ENCODE data around the gene ACACB.

Gene ACACB

GRCh38 chr12:109271418-109271817, 155.0 kb downstream of the ACACB start:
- Histone ChIP-seq H3K9ac (ENCODE audit: low read depth, low read length) (no peak overlapping the region), H3K36me3 (ENCODE audit: insufficient read depth, low read length) (no peaks in the 10 kb centered on the region), H2AFZ (ENCODE audit: low read depth, low read length) (no peak overlapping the region), H3K4me2 (ENCODE audit: insufficient read depth, low read length) (no peak overlapping the region), H3K27me3 (ENCODE audit: insufficient read depth, low read length, poor library complexity) (peaks cover 2% of the 10 kb centered on the region), H3K79me2 (ENCODE audit: insufficient read depth, low read length) (no peaks in the 10 kb centered on the region), H3K9me3 (ENCODE audit: insufficient read depth, low read length, severe bottlenecking) (no peaks in the 10 kb centered on the region), H3K4me3 (ENCODE audit: low read depth in 1 of 2, low read length in 2 of 2) (no peak overlapping the region), H3K27ac (ENCODE audit: low read length) (no peak overlapping the region), H3K4me1 (ENCODE audit: insufficient read depth, low read length) (no peaks in the 10 kb centered on the region), H4K20me1 (ENCODE audit: insufficient read depth, low read length) (no peaks in the 10 kb centered on the region)
- no peak for TF ChIP-seq EZH2 (IDR thresholded peaks at IDR 0.05; ENCODE audit: borderline replicate concordance, low read depth, low read length, severe bottlenecking)
- ATAC-seq (ENCODE audit: insufficient read depth, low read depth) (no peak), DNase-seq (no peak)

GRCh38 chr12:109273354-109273753, 157.0 kb downstream of the ACACB start:
- H3K27me3 ChIP-seq (ENCODE audit: insufficient read depth, low read length, poor library complexity): peaks cover 2% of the 10 kb centered on the region
- no peaks in the 10 kb centered on the region for H3K9me3 ChIP-seq (ENCODE audit: insufficient read depth, low read length, severe bottlenecking)
- H3K4me3 ChIP-seq (ENCODE audit: low read depth in 1 of 2, low read length in 2 of 2): no peak overlapping the region
- ATAC-seq (ENCODE audit: insufficient read depth, low read depth) (no peak), DNase-seq (no peak)
- no peak for TF ChIP-seq EZH2 (IDR thresholded peaks at IDR 0.05; ENCODE audit: borderline replicate concordance, low read depth, low read length, severe bottlenecking)
- no peak for TF ChIP-seq CTCF (IDR thresholded peaks at IDR 0.05; ENCODE audit: borderline replicate concordance, extremely low read depth, low read length, poor library complexity, severe bottlenecking)
- no peaks in the 10 kb centered on the region for H4K20me1 ChIP-seq (ENCODE audit: insufficient read depth, low read length)
- no peak overlapping the region for H2AFZ ChIP-seq (ENCODE audit: low read depth, low read length)
- no peaks in the 10 kb centered on the region for H3K79me2 ChIP-seq (ENCODE audit: insufficient read depth, low read length)
- no peak overlapping the region for H3K4me2 ChIP-seq (ENCODE audit: insufficient read depth, low read length)
- no peaks in the 10 kb centered on the region for H3K36me3 ChIP-seq (ENCODE audit: insufficient read depth, low read length)
- H3K9ac ChIP-seq (ENCODE audit: low read depth, low read length): no peak overlapping the region
- no peak overlapping the region for H3K27ac ChIP-seq (ENCODE audit: low read length)
- no peaks in the 10 kb centered on the region for H3K4me1 ChIP-seq (ENCODE audit: insufficient read depth, low read length)

GRCh38 chr12:109274381-109274780, 158.0 kb downstream of the ACACB start:
- ATAC-seq (ENCODE audit: insufficient read depth, low read depth): no peak
- H4K20me1 ChIP-seq (ENCODE audit: insufficient read depth, low read length): no peaks in the 10 kb centered on the region
- H3K27me3 ChIP-seq (ENCODE audit: insufficient read depth, low read length, poor library complexity): peaks cover 2% of the 10 kb centered on the region
- no peak overlapping the region for H3K4me2 ChIP-seq (ENCODE audit: insufficient read depth, low read length)
- H3K9me3 ChIP-seq (ENCODE audit: insufficient read depth, low read length, severe bottlenecking): no peaks in the 10 kb centered on the region
- H3K9ac ChIP-seq (ENCODE audit: low read depth, low read length): no peak overlapping the region
- no peak overlapping the region for H2AFZ ChIP-seq (ENCODE audit: low read depth, low read length)
- no peaks in the 10 kb centered on the region for H3K36me3 ChIP-seq (ENCODE audit: insufficient read depth, low read length)
- H3K4me1 ChIP-seq (ENCODE audit: insufficient read depth, low read length): no peaks in the 10 kb centered on the region
- H3K79me2 ChIP-seq (ENCODE audit: insufficient read depth, low read length): no peaks in the 10 kb centered on the region
- no peak for DNase-seq
- no peak overlapping the region for H3K4me3 ChIP-seq (ENCODE audit: low read depth in 1 of 2, low read length in 2 of 2)
- TF ChIP-seq EZH2 (IDR thresholded peaks at IDR 0.05; ENCODE audit: borderline replicate concordance, low read depth, low read length, severe bottlenecking): no peak
- TF ChIP-seq CTCF (IDR thresholded peaks at IDR 0.05; ENCODE audit: borderline replicate concordance, extremely low read depth, low read length, poor library complexity, severe bottlenecking): no peak
- no peak overlapping the region for H3K27ac ChIP-seq (ENCODE audit: low read length)

- Histone ChIP-seq H3K4me2 (ENCODE audit: insufficient read depth, low read length) (no peak overlapping the region), H3K27ac (ENCODE audit: low read length) (no peak overlapping the region), H3K4me1 (ENCODE audit: insufficient read depth, low read length) (no peaks in the 10 kb centered on the region), H3K79me2 (ENCODE audit: insufficient read depth, low read length) (no peaks in the 10 kb centered on the region), H3K9ac (ENCODE audit: low read depth, low read length) (no peak overlapping the region), H3K4me3 (ENCODE audit: low read depth in 1 of 2, low read length in 2 of 2) (no peak overlapping the region), H4K20me1 (ENCODE audit: insufficient read depth, low read length) (no peaks in the 10 kb centered on the region), H2AFZ (ENCODE audit: low read depth, low read length) (no peak overlapping the region), H3K27me3 (ENCODE audit: insufficient read depth, low read length, poor library complexity) (peaks cover under 1% of the 10 kb centered on the region), H3K9me3 (ENCODE audit: insufficient read depth, low read length, severe bottlenecking) (no peaks in the 10 kb centered on the region), H3K36me3 (ENCODE audit: insufficient read depth, low read length) (no peaks in the 10 kb centered on the region)
- no peak for TF ChIP-seq EZH2 (IDR thresholded peaks at IDR 0.05; ENCODE audit: borderline replicate concordance, low read depth, low read length, severe bottlenecking)
- TF ChIP-seq CTCF (IDR thresholded peaks at IDR 0.05; ENCODE audit: borderline replicate concordance, extremely low read depth, low read length, poor library complexity, severe bottlenecking): no peak
- DNase-seq (no peak), ATAC-seq (ENCODE audit: insufficient read depth, low read depth) (no peak)
Observed at GRCh38 chr12:109275173-109275572, 158.8 kb downstream of the ACACB start.

Data from DND-41 (cell line).